NT2/D1 (cell line): ENCODE data around the gene KIF22.
"Not testable (repeated sequence)": the region's sequence is repeated elsewhere in the genome, so short reads cannot be mapped to it uniquely, and the experiment has no call there.

Experiments used
- SUZ12 ChIP-seq: IDR thresholded peaks from 2 replicates; pipeline ENCODE4 v1.6.1; 2011; ENCODE audit not compliant: insufficient read length, insufficient read depth; ENCODE audit errors: extremely low read depth
- YY1 ChIP-seq: IDR thresholded peaks from 2 replicates; pipeline ENCODE4 v1.6.1; 2011; ENCODE audit not compliant: insufficient read length, insufficient read depth
- ZNF274 ChIP-seq: IDR thresholded peaks from 2 replicates; pipeline ENCODE4 v1.6.1; 2011; ENCODE audit warnings: mild to moderate bottlenecking, low read depth, low read length

DNA sequence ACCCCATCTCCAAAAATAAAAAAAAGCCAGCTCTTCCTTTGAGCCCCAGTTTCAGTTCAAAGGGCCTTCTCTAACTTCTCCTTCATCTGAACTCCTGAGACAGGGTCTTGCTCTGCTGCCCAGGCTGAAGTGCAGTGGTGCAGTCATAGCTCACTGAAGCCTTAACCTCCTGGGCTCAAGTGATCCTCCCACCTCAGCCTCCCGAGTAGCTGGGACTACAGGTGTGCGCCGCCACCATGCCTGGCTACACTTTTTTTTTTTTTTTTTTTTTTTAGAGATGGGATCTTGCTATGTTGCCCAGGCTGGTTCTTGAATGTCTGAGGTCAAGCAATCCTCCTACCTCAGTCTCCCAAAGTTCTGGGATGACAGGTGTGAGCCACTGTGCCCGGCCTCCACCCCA lies 42.7 kb downstream of the KIF22 start:
- TF ChIP-seq YY1, SUZ12, ZNF274: not testable (repeated sequence)
